ENCODE data around the gene GOLIM4.
"Not testable (repeated sequence)": the region's sequence is repeated elsewhere in the genome, so short reads cannot be mapped to it uniquely, and the experiment has no call there.

The GOLIM4 gene

DNA sequence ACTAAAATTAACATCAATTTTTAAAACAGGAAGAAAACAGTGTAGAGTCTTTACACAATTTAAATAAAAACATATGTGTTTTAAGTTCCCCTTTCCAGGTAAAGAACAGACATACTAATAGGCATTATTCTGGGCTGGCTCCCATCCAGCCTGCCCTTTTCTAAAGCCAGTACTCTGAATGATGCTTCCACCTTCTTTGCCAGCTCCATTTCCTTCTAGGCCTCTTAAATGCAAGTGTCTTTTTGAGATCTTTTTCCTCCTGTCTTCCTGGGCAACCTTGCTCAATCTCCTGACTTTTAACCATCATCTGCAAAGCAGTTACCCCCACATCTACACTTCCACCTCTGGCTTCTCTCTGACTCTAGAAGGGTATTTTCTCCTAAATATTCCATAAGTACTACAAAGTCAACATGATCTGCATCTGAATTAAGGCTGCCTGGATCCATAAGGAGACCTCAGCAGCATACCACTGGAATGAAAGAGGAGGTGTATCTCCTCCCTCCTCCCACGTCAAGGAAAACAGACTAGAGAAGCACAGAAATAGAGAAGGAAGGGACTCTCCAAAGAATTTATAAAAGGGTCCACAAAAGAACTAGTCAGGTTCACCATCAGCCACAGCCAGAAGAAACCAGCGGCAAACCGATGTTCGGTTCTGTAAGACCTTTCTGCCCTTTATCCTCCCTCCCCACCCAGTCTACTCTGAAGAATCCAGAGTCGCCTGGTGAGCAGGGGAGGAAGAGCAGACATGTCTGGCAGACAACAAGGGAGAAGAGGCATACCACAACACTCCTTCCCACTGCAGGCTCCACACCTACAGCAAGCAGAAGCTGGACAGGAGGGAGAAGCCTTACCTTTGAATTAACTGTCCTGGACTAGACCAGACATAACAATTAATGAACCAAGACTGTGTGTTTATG is 47.1 kb downstream of the GOLIM4 start:
- no peak for DNase-seq (ENCODE audit: low read depth in 3 of 3)

DNA sequence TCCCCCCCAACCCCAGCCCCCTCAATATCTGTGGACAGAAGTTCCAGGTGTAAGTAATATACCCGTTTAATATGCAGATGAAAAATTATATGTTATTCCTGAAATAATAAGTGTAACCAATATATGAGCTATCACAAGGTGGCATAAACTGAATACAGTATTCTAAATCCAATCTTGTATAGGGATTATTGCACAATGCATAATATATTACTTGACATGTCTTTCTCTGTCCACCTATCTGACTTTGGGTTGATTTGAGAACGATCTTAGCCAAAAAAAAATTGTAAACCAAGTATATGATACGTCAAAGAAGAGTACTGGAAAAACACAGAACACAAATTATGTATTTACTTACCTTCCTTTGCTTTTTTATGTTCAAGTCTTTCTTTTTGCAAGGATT is 47.8 kb downstream of the GOLIM4 start:
- DNase-seq (ENCODE audit: low read depth in 3 of 3) = no peak

DNA sequence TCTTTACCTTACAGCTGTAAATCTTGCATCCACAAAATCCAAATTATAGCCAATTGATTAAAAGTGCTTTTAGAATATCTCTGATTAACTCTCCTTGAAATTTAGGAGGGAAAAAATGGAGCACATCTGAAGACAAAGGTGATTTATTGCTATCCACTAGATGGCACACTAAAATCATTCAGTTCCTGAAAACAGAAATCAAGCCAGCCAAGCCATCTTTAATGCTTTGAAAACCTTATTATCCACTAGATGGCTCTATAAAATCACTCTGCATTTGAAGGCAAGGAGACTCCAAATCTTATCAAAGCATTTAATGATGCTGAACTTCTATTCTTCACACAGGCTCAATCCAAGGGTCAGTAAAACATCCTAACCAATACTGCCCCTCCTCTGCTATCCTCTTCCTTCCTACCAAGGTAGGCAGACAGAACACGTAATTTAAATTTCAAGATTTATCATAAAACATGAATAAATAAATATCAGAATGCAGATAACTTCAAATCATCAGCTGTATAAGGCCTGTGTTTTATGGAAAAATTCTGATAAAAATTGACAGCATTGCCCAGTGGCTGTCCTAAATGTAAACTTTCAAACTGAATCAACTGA is 48.4 kb downstream of the GOLIM4 start:
- DNase-seq (ENCODE audit: low read depth in 3 of 3) = no peak

DNA sequence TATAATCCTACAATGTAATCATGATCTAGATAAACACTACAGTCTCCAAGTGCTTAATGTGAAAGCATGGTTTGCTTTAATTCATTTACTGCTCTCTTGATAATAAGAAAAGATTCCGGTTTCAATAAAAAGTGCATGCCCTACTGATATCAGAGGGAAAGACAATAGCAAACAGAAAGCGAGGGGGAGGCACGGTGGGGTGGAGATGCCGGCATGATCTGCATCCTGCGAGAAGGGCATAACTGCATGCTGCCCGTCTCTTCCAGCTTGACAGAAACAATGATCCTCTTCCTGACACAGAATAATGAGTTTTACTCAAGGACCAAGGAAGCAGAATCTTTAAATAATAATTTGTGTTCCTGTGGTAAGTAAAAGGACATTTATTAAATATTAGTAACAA is 51.7 kb downstream of the GOLIM4 start:
- DNase-seq (ENCODE audit: low read depth in 3 of 3) = no peak

DNA sequence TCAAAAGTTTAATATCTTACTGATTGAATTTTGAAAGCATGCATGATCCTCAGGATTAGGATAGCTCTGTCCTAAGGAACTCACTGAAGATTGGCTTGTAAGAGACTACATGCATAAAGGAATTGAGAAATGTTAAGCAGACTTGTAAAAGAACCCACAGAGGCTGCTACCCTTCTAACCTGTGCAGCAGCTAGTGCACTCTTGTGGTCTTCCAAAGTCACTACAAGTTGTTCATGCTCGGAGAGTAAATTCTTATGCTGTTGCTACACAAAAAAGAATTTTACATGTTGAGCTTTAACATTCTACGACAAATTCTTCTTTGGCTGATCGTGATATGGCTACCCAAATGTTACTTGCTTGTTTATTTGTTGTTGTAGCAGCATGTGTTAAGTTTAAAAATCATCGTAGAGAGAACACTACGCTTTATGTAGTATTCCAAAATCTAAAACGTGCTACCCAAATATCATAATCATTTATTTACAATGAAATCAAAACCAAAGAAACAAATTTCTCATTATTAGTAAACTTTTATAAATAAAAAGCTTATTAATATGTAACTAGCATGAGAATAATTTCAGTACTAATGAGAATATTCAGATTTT is 55.0 kb downstream of the GOLIM4 start:
- DNase-seq (ENCODE audit: low read depth in 3 of 3) = no peak

DNA sequence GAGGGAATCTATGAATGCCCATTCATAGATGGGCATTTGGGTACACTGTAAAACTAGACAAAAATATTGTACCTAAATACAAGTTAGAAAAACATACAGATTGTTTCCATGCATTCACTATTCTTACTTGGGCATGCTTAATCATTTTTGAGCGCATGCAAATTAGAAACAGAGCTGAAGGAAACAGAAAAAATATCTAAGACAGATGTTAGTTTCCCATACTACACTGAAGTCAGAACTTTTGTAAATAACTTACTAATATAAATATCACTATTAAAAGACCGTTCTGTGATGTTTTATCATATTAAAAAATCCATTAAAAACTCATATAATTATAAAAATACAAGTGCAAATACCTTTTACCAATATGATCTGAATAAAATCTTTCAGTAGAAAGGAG is 58.7 kb downstream of the GOLIM4 start:
- no peak for DNase-seq (ENCODE audit: low read depth in 3 of 3)

DNA sequence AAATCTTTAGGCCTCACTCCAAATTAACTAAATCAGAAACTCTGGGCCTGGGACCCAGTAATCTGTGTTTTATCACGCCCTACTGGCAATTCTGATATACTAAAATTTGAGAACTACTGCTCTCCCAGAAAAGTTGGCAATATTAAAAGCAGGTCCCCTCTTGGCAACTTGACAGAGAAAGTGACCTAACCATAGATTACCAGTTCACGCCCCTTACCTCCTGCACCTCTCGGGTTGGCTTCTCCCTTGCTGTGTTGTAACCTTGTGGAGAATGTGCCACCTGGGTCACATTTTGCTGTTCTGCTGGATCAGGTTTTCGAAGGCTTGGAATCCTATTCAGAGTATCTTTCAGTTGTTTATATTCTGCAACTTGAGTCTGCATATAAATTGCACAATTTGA is 59.1 kb downstream of the GOLIM4 start:
- DNase-seq (ENCODE audit: low read depth in 3 of 3) = no peak

DNA sequence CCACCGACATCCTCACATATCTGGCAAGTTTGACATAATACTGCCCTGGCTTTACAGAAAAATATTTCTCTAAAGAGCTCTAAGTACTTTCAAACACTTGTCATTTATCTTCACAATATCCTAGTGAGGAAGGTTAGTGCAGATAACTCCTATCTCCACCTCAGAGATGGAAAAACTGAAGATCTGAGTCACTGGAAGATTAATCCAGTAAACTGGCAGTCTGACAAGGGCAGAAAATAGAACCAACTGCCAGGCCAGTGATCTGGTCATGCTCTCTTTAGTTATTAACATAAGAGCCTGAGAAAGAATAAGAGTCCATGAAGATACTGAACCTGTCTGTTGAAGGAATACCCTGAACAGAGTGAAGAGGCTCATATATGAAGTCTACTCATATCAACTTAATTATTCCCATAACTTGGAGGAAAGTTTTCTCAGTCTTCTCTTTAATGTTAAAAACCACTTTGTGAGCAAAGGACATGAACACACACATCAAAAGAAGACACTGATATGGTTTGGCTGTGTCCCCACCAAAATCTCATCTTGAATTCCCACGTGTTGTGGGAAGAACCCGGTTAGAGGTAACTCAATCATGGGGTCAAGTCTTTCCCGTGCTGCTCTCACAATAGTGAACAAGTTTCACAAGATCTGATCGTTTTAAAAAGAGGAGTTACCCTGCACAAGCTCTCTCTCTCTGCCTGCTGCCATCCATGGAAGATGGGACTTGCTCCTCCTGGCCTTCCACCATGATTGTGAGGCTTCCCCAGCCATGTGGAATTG is 61.4 kb downstream of the GOLIM4 start:
- no peak for DNase-seq (ENCODE audit: low read depth in 3 of 3)

DNA sequence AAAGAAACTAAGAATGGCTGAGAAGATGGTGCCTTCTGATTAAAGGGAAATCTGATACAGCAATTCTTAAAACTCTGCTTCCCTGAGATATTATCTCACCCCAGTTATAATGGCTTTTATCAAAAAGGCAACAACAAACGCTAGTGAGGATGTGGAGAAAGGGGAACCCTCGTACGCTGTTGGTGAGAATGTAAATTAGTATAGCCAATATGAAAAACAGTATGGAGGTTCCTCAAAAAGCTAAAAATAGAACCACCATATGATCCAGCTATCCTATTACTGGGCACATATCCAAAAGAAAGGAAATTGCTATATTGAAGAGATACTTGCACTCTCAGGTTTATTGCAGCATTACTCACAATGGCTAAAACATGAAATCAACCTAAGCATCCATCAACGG is 65.1 kb downstream of the GOLIM4 start:
- DNase-seq (ENCODE audit: low read depth in 3 of 3) = no peak

DNA sequence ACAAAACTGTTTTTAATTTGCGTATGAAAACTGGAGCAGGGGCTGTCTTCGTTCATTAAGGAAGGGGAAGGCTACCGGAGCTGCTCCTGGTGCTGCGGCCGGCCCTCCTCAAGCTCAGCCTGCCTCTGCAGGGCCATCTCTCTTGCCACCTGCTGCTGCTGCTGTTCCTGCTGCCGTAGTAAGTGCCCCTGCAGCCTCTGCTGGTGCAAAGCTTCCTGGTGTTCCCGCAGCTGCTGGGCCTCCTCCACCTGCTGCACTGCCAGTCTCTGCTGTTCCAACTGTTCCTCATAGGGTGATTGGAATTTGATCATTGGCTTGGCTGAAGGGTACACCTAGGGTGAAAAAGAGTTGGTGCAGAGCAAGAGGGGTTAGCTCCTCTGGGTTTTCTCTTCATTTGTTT is 66.0 kb downstream of the GOLIM4 start:
- DNase-seq (ENCODE audit: low read depth in 3 of 3) = no peak

DNA sequence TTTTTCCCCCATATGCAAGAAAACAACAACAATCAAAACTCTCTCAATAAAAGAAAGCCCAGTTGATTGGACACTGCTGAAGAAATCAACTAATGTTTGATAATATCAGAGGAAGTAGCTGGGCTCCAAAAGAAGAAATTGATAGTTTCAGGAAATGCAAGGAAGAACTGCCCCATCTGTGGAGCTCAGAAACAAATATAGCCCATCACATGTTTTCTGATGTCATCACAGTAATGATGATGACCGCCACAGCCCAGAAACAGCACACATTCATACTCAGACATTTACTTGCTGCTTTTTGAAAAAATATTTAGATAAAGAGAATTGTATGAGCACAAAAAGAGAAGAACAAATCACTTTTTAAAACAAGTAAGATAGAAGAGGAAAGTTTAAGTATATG is 67.6 kb downstream of the GOLIM4 start:
- DNase-seq (ENCODE audit: low read depth in 3 of 3) = no peak

DNA sequence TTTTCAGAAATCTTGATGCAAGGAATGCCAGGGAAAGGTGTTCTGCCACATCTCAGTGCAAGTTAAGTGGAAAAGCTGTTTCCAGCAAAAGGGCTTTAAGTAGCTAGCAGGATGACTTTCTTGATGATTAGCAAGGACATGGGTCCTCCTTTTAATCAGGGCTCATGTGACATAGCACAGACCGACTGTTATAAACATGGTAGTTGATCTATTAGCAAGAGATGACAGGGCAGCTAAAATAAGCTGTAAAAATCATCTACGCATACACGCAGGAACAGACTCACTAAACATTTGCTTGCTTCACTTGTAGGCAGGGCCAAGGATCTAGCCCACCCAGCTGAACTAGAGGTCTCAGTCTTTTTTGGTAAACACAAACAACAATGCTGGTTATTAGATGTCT is 69.0 kb downstream of the GOLIM4 start:
- no peak for DNase-seq (ENCODE audit: low read depth in 3 of 3)

DNA sequence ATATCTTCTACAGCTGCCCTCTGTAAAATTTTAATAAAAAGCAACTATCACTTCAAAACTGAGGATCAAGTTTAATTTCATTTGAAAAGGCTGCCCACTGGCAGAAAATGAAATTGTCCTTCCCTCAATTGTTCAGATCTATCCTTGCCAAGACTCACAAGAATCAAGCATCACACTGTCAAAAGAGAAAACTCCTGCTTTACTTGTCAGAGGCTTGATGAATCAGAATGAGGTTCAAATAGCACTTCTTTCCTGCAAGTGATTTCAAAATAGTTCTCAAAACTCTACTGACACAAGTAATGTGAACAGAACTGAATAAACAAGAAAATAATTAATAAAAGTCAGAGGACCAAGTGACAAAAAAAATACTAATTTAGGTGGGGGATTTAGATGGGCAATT is 70.6 kb downstream of the GOLIM4 start:
- DNase-seq (ENCODE audit: low read depth in 3 of 3) = no peak

DNA sequence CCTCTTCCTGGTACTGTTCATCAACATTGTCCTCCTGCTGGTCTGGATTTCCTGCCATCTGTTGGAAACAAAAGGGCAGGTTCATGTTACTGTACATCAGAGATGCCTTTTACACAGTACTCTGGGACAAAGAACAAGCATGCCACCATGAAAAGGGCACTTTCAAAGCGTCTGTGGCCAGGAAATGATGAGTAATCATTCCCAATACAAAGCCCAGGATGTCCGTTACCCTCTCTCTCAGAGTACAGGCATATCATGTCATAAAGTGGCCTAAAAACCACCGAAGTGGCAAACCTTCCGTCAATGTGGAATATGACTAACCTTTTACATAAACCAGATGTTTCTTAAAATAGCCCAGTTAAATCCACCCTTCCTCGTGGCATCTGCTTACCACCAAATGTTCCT is 71.2 kb downstream of the GOLIM4 start:
- DNase-seq (ENCODE audit: low read depth in 3 of 3) = no peak

DNA sequence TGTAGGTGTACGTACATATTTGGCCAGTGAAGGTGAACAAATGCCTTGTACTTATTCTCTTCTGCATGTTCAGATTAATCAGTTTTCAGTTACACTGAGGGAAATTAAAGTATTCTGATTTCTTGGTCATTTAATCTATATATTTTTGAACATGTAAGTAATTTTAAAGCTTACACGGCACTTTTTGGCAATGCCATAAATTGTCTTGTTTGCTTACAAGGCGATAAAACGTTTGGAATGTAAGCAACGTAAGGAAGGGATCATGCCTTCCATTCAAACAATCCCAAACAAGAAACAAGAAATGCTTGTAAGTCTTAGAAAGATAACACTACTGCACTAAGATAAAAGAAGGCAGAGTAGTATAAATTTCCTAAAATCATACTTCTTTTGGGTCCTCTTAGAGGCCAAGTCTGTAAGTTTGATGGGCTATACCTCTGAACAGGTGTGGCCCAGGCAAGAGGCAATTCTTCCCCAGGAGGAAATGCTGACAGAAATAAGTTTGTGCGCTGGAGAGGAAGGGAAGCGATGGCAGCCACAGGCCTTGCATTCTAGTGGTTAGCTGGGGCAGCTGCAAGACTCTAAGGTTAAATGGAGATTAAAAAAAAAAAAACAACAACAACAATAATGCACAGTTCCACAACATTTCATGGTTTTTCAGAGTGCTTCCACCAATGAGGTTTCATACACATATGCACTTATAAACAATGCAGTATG is 73.8 kb downstream of the GOLIM4 start:
- DNase-seq (ENCODE audit: low read depth in 3 of 3) = no peak

DNA sequence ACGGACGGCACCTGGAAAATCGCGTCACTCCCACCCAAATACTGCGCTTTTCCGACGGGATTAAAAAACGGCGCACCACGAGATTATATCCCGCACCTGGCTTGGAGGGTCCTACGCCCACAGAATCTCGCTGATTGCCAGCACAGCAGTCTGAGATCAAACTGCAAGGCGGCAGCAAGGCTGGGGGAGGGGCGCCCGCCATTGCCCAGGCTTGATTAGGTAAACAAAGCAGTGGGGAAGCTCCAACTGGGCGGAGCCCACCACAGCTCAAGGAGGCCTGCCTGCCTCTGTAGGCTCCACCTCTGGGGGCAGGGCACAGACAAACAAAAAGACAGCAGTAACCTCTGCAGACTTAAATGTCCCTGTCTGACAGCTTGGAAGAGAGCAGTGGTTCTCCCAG is 84.4 kb downstream of the GOLIM4 start:
- not testable (repeated sequence) for DNase-seq (ENCODE audit: low read depth in 3 of 3)

DNA sequence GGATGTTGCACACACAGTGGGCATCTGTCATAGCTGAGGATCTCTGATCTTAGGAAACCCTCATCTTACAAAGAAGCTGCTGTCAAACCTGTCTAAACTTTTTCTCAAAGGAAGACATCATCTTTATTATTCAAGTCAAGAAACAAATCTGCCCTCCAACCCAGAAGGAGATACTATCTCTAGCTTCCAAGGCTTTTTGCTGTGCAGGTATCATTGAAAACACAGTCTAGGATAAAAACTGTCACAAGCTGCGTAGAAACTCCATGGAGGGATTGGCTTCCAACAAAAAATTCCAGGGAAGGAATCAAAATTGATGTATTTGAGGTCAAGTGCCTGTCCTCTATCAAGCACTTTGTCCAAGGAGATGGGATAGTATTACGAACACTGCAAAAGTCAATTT is 89.1 kb downstream of the GOLIM4 start:
- DNase-seq (ENCODE audit: low read depth in 3 of 3) = no peak

DNA sequence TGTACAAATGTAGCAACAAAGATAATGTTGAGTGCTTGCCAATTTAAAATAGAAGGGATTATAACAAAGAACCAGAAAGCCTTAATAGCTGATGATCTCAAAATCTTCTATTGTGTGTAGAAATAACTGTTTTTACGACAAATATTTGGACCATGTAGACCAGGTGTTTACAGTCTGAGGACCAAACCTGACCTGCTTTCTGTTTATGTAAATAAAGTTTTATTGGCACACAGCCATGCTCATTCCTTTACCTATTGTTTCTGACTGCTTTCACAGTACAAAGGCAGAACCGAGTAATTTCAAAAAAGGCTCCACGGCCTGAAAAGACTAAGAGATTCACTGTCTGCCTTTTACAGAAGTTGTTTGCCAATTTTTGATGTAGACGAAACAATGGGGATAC is 91.8 kb downstream of the GOLIM4 start:
- DNase-seq (ENCODE audit: low read depth in 3 of 3) = no peak

DNA sequence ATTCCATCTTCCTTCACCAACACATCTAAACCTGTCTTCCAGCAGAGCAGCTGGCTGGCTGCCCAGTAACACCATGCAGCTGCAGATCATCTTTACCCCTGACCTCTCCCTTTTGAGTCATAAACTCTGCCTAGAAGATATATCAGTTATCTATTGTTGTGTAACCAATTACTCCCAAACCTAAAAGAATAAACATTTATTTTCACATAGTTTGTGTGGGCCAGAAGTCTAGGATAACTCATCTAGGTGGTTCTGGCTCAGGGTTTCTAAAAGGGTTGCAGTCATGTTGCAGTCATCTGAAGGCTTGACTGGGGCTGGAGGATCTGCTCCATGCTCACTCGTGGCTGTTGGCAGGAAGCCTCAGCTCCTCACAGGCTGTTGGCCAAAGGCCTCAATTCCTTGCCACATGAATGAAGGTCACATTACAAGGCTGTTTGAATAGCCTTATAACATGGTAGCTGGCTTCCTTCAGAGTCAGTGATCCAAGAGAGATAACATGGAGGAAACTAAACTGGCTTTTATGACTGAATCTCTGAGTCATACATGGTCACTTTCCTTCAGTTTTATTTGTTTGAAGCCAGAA is 92.8 kb downstream of the GOLIM4 start:
- no peak for DNase-seq (ENCODE audit: low read depth in 3 of 3)

DNA sequence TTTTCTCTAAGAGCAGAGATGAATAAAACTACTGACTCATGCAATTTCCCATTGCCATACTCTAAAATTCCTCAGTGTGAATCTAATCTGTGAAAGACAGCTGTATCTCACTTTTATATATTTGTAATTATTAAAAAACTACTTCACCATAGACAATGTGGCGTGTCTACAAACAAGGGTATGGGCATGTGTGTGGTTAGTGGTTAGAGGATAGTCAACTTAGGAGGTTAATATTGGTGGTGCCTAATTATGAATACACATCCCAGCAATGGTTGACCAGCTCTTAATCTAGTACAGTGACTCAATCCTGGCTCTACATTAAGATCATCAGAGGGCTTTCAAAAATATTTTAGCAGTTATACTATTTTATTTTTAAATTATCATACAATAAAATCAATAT is 94.5 kb downstream of the GOLIM4 start:
- no peak for DNase-seq (ENCODE audit: low read depth in 3 of 3)

DNA sequence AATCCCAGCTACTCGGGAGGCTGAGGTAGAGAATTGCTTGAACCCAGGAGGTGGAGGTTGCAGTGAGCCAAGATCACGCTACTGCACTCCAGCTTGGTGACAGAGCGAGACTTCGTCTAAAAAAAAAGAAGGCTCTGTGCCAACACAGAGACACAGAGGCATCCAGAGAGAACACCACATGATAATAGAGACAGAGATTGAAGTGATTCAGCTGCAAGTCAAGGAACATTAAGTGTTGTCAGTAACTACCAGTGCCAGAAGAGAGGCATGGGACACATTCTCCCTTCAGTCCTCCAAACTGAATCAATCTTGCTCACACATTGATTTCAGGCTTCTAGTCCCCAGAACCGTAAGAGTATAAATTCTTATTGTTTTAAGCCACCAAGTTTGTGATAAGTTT is 97.5 kb downstream of the GOLIM4 start:
- no peak for DNase-seq (ENCODE audit: low read depth in 3 of 3)

Measured in stimulated activated CD4-positive, alpha-beta T cell treated with anti-CD3 and anti-CD28 coated beads, TNF-alpha, amount 100 ng/mL, for 48 hours (primary cell).